Head of caudate nucleus (tissue), 42 donors: Measurements from ENCODE around the gene COASY.
"Not testable (repeated sequence)": the region's sequence is repeated elsewhere in the genome, so short reads cannot be mapped to it uniquely, and the experiment has no call there.

Experiments
- DNase-seq, 42 donors: peaks; one replicate each; pipeline versions ENCODE4 v3.0.0 to v3.0.0-alpha.2; 2020 to 2021; ENCODE audit warnings: mixed read lengths in 7 of 42
- intact Hi-C: fragments of 100-400 bp; cut with DNase I; formaldehyde crosslinking; loops from one replicate; pipeline ENCODE4 v1.15.0; 2022

The COASY gene

DNA sequence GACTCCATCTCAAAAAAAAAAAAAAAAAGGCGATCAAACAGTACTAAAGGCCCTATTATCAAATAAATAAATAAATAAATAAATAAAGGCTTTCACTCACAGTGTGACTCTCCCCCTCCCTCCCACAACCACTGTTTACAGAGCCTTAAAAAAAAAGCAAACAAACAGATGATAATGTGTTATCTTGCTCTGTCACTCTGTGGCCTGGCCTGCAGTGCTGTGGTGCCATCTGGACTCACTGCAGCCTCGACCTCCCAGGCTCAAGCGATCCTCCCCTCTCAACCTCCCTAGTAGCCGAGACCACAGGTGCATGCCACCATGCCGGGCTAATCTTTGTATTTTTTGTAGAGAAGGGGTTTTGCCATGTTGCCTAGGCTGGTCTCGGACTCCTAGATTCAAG is 34.0 kb upstream of the COASY start:
- DNase-seq = no peak
- intact Hi-C loops = no loop called here

GRCh38 chr17:42529061-42529460 is 32.9 kb upstream of the COASY start:
- intact Hi-C loops = no loop called here
- no peak for DNase-seq

GRCh38 chr17:42530952-42531454 is 30.9 kb upstream of the COASY start:
- intact Hi-C loops = no loop called here
- DNase-seq = no peak

DNA sequence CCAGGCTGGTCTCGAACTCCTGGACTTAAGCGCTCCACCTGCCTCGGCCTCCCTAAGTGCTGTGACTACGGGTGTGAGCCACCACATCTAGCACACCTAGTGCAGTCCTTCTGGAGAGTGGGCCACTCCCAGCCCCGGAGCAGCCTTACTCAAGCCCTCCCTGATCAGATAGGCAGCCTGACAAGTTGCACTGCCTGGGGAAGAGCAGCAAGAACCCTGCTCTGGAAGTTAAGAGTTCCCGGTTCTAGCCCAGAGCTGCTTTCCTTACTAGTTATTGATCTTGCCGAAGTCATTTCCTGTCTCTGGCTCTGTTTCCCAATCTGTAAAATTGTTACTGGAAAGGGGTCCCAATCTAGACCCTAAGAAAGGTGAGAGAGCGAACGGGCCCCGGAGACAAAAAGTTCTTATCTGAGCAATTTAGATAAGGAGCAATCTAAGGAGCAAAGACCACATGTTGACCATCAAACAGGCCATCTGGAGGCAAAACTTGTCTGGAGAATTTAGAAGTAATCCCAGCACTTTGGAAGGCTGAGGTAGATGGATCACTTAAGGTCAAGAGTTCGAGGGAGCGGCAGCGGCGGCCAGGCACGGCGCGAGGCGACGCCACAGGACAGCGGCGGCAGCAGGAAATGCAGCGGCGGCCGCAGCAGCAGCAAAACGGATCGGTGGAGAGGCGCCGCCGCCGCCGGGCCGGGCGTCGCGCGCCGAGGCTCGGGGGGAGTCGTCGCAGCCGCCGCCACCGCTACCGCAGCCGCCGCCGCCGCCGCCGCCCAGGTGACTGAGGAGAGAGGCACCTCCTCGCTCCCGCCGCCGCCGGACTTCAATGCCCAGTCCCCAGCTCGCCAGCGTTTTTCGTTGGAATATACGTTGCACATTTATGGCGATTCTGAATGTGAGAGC is 30.2 kb upstream of the COASY start:
- intact Hi-C loops = no loop called here
- peak in 40 of 42 donors; percentile 37 to 85 (median 68) for DNase-seq

DNA sequence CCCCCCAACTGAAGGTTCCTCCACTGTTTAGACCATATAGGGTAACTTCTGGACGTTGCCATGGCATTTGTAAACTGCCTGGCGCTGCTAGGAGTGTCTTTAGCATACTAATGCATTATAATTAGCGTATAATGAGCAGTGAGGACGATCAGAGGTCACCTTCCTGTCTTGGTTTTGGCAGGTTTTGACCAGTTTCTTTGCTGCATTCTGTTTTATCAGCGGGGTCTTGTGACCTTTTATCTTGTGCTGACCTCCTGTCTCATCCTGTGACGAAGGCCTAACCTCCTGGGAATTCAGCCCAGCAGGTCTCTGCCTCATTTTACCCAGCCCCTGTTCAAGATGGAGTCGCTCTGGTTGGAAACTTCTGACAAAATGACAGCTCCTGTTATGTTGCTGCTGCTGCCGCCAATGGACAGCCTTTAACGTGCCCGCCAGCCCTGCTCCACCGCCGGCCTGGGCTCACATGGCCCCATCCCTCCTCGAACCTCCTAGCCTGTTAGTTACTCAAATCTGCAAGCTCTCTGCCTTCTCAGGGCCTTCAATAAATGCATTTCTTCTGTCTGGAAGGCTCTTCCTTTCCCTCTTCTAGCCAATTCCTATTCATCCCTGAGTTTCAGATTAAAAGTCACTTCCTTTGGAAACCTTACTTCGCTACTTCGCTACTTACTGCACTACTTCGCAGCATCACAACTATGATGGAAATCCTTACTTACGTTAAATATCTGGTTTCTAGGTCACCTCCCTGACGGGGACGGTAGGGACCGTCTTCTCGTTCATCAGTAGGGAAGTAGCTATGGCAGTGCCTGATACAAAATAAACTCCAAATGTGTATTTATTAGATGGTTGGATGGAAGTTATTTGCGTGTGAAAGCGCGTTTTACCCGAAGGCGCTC is 26.5 kb upstream of the COASY start:
- intact Hi-C loops = no loop called here
- peak in 1 of 42 donors; percentile 33 for DNase-seq

- intact Hi-C loops = no loop called here
- peak; percentile 87 to 99 (median 96) for DNase-seq
Observed at GRCh38 chr17:42536048-42536371, 25.9 kb upstream of the COASY start, which contains the start of gene NAGLU. Gene NAGLU, plus strand, starts transcription at chr17:42536241. Its CDS starts 32 bp downstream, at chr17:42536273.

DNA sequence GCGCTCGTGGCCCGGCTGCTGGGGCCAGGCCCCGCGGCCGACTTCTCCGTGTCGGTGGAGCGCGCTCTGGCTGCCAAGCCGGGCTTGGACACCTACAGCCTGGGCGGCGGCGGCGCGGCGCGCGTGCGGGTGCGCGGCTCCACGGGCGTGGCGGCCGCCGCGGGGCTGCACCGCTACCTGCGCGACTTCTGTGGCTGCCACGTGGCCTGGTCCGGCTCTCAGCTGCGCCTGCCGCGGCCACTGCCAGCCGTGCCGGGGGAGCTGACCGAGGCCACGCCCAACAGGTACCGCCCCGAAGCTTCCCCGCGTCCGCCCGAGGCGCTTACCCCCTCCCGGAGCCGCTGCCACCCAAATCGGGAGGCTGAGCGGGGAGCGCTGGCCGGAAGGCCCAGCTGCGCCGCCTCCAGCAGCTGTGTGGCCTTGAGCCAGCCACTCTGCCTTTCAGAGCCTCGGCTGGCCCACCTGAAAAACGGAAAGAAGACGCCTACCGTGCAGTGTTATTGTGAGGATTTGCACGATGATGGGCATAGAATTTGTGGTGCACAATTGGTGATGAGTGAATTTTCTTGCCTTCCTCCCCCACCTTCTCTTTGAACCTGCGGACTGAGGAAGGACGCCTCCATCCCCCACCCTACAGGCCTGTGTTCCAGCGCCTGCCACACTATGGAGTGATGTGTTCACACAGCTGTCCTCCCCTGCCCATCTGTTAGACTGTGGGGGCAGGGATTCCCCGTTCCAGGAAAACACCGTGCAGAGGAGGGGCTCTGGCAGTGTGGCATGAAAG is 25.4 kb upstream of the COASY start:
- intact Hi-C loops = no loop called here

DNA sequence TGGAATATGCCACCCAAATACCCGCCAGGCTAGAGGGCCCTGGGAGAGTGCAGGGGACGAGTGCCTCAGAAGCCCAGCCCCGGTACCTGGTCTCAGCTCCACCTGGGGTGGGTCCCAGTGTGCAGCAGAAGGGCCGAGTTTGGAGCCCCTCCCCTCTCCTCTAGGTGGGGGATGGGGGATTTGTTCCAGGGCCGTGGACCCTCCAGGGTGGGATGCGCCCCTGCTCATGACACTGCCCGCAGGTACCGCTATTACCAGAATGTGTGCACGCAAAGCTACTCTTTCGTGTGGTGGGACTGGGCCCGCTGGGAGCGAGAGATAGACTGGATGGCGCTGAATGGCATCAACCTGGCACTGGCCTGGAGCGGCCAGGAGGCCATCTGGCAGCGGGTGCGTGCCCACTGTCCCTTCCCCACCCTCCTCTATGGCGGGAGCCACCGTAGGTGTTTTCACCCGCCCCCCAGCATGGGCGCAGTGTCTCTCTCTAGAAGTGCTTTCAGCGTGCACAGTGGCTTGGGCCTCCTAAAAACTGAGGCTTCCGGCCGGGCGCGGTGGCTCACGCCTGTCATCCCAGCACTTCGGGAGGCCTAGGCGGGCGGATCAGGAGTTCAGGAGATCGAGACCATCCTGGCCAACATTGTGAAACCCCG is 24.7 kb upstream of the COASY start:
- intact Hi-C loops = no loop called here
- DNase-seq = no peak

More for the DNA sequence above, 25.4 kb upstream of the COASY start:
- peak in 41 of 42 donors; percentile 63 to 91 (median 79) for DNase-seq

DNA sequence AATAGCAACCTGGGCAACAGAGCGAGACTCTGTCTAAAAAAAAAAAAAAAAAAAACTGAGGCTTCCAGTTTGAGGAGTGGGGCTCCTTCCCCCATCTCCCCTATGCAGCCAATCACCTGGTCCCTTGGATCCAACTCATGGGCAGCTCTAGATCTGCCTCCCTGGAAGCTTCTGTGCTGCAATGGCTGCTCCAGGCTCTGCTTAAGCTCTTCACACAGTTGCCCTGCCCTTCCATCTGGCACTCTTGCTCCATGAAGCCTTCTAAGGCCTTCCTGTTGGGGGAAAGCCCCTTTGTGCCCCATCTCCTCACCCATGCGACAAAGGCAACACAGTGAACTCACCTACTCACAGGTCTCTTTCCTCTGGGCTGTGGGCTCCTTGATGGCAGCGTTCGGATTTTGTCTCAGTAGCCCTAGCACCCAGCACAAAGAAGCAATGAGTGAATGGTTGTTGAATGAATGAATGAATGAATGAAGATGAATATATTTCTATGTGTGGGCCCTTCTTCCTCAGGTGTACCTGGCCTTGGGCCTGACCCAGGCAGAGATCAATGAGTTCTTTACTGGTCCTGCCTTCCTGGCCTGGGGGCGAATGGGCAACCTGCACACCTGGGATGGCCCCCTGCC is 24.0 kb upstream of the COASY start:
- no peak for DNase-seq
- intact Hi-C loops = no loop called here

DNA sequence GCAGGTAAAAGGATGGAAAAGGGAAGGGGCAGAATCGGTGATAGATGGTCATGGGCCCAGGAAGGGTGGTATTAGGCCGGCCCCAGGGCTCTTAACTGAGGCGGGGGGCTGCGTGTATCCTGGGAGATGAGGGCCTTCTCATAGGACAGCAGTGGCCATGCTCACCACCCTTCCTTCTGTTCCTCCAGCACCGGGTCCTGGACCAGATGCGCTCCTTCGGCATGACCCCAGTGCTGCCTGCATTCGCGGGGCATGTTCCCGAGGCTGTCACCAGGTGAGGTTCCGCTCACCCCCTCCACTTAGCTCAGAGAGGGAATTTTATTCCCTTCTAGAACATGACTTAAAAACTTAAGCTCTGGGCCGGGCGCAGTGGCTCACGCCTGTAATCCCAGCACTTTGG is 23.5 kb upstream of the COASY start:
- intact Hi-C loops = no loop called here
- no peak for DNase-seq

DNA sequence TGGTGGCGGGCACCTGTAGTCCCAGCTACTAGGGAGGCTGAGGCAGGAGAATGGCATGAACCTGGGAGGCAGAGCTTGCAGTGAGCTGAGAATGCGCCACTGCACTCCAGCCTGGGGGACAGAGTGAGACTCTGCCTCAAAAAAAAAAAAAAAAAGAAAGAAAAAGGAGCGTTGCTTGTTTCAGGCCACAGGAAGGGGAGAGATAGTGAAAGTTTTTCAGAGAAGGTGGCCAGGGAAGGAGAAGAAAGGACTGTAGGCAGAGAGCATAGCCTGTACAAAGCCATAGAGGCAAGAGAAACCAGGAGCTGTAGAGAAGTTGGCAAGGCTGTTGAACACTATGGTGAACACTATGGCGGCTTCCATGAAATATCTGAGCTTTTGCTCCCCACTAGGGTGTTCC is 21.4 kb upstream of the COASY start:
- DNase-seq = not testable (repeated sequence)

DNA sequence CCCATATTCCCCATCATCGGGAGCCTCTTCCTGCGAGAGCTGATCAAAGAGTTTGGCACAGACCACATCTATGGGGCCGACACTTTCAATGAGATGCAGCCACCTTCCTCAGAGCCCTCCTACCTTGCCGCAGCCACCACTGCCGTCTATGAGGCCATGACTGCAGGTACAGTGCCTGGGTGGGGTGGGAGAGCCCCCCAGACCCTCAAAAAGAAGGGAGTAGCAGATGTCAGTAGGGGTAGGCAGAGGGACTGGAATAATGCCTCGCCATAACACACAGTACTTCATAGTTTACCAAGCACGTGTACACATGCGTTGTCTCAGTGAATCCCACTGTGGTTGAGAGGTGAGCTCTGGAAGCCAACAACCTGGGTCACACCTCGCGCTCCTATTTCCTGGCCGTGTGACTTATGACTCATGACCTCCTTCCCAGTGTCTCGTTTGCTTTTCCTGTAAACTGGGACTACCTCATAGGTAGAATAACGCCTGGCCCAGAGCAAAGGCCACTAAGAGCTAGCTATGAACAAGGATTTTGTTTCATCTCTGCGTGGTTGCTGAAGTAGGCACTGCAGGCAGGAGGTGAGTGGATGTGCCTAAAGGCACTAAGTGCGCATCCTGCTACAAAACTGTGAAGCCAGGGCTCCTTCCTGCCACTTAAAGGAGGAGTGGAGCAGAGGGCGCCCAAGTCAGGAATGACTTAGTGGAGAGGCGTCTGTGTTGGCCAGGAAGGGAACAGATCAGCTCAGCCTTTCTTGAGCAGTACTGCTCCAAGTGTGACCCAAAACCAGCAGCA is 20.7 kb upstream of the COASY start:
- intact Hi-C loops = no loop called here
- DNase-seq = no peak

More for the DNA sequence above, 21.4 kb upstream of the COASY start:
- intact Hi-C loops = not testable (repeated sequence)

DNA sequence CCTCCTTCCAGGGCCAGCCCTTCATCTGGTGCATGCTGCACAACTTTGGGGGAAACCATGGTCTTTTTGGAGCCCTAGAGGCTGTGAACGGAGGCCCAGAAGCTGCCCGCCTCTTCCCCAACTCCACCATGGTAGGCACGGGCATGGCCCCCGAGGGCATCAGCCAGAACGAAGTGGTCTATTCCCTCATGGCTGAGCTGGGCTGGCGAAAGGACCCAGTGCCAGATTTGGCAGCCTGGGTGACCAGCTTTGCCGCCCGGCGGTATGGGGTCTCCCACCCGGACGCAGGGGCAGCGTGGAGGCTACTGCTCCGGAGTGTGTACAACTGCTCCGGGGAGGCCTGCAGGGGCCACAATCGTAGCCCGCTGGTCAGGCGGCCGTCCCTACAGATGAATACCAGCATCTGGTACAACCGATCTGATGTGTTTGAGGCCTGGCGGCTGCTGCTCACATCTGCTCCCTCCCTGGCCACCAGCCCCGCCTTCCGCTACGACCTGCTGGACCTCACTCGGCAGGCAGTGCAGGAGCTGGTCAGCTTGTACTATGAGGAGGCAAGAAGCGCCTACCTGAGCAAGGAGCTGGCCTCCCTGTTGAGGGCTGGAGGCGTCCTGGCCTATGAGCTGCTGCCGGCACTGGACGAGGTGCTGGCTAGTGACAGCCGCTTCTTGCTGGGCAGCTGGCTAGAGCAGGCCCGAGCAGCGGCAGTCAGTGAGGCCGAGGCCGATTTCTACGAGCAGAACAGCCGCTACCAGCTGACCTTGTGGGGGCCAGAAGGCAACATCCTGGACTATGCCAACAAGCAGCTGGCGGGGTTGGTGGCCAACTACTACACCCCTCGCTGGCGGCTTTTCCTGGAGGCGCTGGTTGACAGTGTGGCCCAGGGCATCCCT is 18.5 kb upstream of the COASY start:
- DNase-seq = peak in 24 of 42 donors; percentile 43 to 83 (median 60)

DNA sequence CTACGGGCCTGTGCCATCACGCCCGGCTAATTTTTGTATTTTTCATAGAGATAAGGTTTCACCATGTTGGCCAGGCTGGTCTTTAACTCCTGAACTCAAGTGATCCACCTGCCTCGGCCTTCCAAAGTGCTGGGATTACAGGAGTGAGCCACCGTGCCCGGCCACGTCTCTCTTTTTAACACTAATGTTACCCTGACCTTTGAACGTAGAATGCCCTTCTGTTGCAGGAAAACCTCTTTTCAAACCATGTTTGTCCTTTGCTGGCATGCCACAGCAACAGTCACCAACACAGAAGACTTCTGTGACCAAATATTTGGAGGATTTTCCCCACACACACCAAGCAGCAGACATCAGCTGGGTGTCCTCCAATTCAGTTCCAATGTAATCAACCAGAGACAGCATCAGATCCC is 17.1 kb upstream of the COASY start:
- intact Hi-C loops = no loop called here
- no peak for DNase-seq

More for the DNA sequence above, 18.5 kb upstream of the COASY start:
- intact Hi-C loops = no loop called here

GRCh38 chr17:42545755-42546505 is 16.0 kb upstream of the COASY start:
- intact Hi-C loops = not testable (repeated sequence)

More at GRCh38 chr17:42545755-42546505, 16.0 kb upstream of the COASY start:
- DNase-seq = not testable (repeated sequence)
